ENCODE measurements around the gene GIPC1.
"Not testable (repeated sequence)": the region's sequence is repeated elsewhere in the genome, so short reads cannot be mapped to it uniquely, and the experiment has no call there.

GIPC1 gene

DNA sequence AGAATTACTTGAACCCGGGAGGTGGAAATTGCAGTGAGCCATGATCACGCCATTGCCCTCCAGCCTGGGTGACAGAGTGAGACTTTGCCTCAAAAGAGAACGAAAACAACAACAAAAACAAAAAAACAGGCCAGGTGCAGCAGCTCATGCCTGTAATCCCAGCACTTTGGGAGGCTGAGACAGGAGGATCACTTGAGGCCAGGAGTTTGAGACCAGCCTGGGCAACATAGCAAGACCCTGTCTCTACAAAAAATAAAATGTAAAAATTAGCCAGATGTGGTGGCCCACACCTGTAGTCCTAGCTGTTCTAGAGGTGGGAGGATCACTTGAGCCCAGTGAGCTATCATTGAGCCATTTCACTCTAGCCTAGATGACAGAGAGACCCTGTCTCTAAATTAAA is 43.6 kb downstream of the GIPC1 start:
- not testable (repeated sequence) for H3K4me3 ChIP-seq (ENCODE audit: low read length); H3K4me2 ChIP-seq (ENCODE audit: low read length); H3K9me3 ChIP-seq (replicated peaks; ENCODE audit: low read length); H3K4me1 ChIP-seq (ENCODE audit: control insufficient read depth, insufficient read depth, low read length); H3K27me3 ChIP-seq (ENCODE audit: control insufficient read depth, insufficient read depth, low read length); H3K9ac ChIP-seq (ENCODE audit: low read depth, low read length)
- peaks cover 37% of the 10 kb centered on the region for H3K36me3 ChIP-seq (ENCODE audit: insufficient read depth, low read length)

DNA sequence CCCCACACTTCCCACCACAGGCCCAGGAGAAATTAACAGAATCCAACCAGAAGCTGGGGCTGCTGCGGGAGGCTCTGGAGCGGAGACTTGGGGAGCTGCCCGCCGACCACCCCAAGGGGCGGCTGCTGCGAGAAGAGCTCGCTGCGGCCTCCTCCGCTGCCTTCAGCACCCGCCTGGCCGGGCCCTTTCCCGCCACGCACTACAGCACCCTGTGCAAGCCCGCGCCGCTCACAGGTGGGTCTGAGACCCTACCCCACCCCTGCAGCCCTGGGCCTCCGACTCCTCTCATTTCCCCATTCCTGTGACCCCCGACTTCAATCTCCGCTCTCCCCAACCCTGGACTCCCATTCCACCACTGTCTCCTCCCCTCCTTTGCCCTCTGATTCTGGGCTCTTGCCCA is 45.1 kb downstream of the GIPC1 start:
- no peaks in the 10 kb centered on the region for H3K9me3 ChIP-seq (replicated peaks; ENCODE audit: low read length)

DNA sequence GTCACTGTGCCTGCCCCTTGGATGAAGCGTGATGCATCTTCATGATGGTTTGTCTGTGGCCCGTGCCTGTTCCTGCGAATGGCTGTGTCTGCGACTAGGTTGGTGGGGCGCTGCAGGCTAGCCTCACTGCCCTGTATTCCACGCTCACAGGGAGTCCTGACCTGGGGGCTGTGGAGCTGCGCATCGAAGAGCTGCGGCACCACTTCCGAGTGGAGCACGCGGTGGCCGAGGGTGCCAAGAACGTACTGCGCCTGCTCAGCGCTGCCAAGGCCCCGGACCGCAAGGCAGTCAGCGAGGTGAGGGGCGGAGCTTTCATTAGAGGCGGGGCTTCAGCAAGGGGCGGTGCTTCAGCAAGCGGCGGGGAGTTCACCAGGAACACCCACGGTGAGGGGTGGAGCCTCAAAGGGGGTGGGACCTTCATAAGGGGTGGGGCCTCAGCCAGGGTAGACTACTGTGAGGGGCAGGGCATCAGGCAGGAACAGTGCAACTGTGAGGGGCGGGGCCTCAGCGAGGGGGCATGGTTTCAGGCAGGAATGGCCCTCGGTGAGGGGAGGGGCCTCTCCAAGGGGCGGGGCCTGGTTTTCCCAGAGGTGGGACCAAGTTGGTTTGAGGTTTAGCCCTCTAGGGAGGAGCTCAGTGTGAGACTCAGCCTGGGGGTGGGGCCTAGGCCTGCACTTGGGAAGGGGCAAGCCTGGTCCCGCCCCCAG is 45.6 kb downstream of the GIPC1 start:
- Histone ChIP-seq H3K9me3 (replicated peaks; ENCODE audit: low read length) (no peaks in the 10 kb centered on the region), H3K36me3 (ENCODE audit: insufficient read depth, low read length) (peaks cover 47% of the 10 kb centered on the region), H3K9ac (ENCODE audit: low read depth, low read length) (no peak overlapping the region), H3K4me3 (ENCODE audit: low read length) (no peak overlapping the region), H3K27me3 (ENCODE audit: control insufficient read depth, insufficient read depth, low read length) (no peaks in the 10 kb centered on the region), H3K4me2 (ENCODE audit: low read length) (no peak overlapping the region), H3K4me1 (ENCODE audit: control insufficient read depth, insufficient read depth, low read length) (no peaks in the 10 kb centered on the region)

More for the DNA sequence above, 45.1 kb downstream of the GIPC1 start:
- no peak overlapping the region for H3K9ac ChIP-seq (ENCODE audit: low read depth, low read length)
- no peak overlapping the region for H3K4me2 ChIP-seq (ENCODE audit: low read length)
- no peaks in the 10 kb centered on the region for H3K4me1 ChIP-seq (ENCODE audit: control insufficient read depth, insufficient read depth, low read length)
- no peak overlapping the region for H3K4me3 ChIP-seq (ENCODE audit: low read length)
- H3K27me3 ChIP-seq (ENCODE audit: control insufficient read depth, insufficient read depth, low read length) = no peaks in the 10 kb centered on the region
- H3K36me3 ChIP-seq (ENCODE audit: insufficient read depth, low read length) = peaks cover 47% of the 10 kb centered on the region

DNA sequence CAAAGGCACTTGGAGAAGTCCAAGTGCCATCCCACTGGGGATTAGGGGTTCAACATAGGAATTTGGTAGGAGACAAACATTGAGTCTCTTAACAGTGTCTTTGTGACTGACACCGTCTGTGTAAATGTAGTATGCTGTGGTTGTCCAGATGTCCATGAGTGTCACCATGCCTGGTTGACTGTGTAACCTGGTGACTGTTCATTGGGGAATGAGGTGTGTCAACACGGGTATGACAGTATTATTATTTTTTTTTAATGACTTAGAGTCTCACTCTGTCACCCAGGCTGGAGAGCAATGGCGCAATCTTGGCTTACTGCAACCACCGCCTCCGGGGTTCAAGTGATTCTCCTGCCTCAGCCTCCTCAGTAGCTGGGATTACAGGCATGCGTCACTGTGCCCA is 46.6 kb downstream of the GIPC1 start:
- Histone ChIP-seq H3K36me3 (ENCODE audit: insufficient read depth, low read length) (peaks cover 53% of the 10 kb centered on the region), H3K4me1 (ENCODE audit: control insufficient read depth, insufficient read depth, low read length) (no peaks in the 10 kb centered on the region), H3K27me3 (ENCODE audit: control insufficient read depth, insufficient read depth, low read length) (no peaks in the 10 kb centered on the region), H3K4me2 (ENCODE audit: low read length) (no peak overlapping the region), H3K9me3 (replicated peaks; ENCODE audit: low read length) (no peaks in the 10 kb centered on the region), H3K4me3 (ENCODE audit: low read length) (no peak overlapping the region), H3K9ac (ENCODE audit: low read depth, low read length) (no peak overlapping the region)

DNA sequence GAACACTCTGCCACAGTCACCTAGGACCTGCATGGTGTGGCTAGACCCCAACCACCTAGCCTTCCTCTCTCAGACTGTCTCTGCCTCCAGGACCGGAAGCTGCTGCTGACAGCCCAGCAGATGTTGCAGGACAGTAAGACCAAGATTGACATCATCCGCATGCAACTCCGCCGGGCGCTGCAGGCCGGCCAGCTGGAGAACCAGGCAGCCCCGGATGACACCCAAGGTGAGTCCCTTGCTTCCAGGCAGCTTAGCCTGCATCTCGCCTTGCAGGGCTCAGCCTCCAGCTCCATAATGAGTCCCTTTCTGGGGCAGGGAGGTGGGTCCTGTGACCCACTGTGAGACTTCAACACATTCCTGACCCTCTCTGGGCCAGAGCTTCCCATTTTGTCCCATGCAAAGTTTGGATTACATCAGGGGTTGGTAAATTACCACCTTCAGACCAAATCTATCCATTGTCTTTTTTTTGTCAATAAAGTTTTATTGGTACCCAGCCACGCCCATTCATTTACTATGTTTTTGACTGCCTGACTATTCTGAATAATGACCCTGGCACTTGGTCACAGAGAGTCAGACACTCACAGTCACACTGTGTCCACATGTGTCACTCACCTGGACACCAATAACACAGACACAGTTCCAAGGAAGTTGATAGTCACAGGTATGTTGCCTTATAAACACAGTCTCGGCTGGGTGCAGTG is 49.4 kb downstream of the GIPC1 start:
- H3K9ac ChIP-seq (ENCODE audit: low read depth, low read length) = no peak overlapping the region
- no peaks in the 10 kb centered on the region for H3K27me3 ChIP-seq (ENCODE audit: control insufficient read depth, insufficient read depth, low read length)
- H3K4me3 ChIP-seq (ENCODE audit: low read length) = no peak overlapping the region
- H3K36me3 ChIP-seq (ENCODE audit: insufficient read depth, low read length) = peaks cover 70% of the 10 kb centered on the region
- H3K4me2 ChIP-seq (ENCODE audit: low read length) = no peak overlapping the region
- H3K4me1 ChIP-seq (ENCODE audit: control insufficient read depth, insufficient read depth, low read length) = no peaks in the 10 kb centered on the region
- H3K9me3 ChIP-seq (replicated peaks; ENCODE audit: low read length) = no peaks in the 10 kb centered on the region

DNA sequence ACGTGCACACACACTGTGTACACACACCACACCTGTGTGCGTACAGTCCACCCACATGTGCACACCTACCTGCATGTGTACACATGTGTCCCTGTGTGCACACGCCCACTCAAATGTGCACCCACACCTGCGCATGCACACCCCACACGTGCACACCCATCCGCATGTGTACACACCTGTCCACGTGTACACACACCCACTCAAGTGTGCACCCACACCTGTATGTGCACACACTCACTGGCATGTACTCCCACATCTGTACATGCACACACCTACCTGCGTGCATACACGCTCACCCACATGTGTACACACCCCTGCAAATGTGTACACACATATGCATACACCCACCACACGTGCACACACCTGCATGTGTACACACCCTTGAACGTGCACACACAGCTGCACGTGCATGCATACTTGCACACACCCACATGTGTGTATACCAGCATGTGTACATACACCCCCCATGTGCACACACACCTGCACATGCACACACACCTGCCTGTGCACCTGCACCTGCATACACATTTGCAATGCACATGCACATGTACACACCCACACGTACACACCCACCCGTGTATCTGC is 52.2 kb downstream of the GIPC1 start:
- Histone ChIP-seq H3K4me2 (ENCODE audit: low read length) (no peak overlapping the region), H3K4me1 (ENCODE audit: control insufficient read depth, insufficient read depth, low read length) (peaks cover 5% of the 10 kb centered on the region), H3K4me3 (ENCODE audit: low read length) (no peak overlapping the region), H3K36me3 (ENCODE audit: insufficient read depth, low read length) (peaks cover 49% of the 10 kb centered on the region), H3K9ac (ENCODE audit: low read depth, low read length) (no peak overlapping the region), H3K9me3 (replicated peaks; ENCODE audit: low read length) (no peaks in the 10 kb centered on the region), H3K27me3 (ENCODE audit: control insufficient read depth, insufficient read depth, low read length) (no peaks in the 10 kb centered on the region)

DNA sequence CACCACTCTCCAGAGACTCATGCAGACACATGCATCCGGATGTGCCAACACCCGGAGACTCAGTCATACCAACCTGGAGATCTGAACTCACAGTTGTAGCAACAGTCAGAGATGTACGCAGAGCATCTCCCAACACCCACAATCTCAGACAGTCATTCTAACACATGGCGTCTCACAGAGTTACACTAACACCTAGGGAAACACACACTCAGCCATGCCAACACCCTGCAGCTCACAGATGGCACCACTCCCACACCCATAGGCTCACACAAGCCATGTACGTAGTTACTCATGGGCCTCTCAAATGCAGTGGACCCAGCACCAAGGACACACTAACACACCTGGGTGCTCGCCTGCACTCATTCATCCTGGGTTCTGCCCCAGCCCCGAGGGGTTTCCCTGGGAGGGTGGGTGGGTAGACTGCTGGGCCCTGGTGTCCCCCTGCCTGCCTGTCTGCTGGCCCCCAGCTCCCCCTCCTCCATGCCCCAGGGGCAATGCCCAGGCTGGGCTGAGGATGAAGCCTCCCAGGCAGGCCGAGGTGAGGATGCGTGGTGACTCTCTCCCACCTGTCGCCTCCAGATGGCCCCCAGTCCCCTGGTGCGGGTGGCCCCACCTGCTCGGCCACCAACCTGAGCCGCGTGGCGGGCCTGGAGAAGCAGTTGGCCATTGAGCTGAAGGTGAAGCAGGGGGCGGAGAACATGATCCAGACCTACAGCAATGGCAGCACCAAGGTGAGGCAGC is 52.9 kb downstream of the GIPC1 start:
- Histone ChIP-seq H3K9ac (ENCODE audit: low read depth, low read length) (no peak overlapping the region), H3K4me1 (ENCODE audit: control insufficient read depth, insufficient read depth, low read length) (peaks cover 5% of the 10 kb centered on the region), H3K27me3 (ENCODE audit: control insufficient read depth, insufficient read depth, low read length) (no peaks in the 10 kb centered on the region), H3K4me2 (ENCODE audit: low read length) (no peak overlapping the region), H3K36me3 (ENCODE audit: insufficient read depth, low read length) (peaks cover 43% of the 10 kb centered on the region), H3K9me3 (replicated peaks; ENCODE audit: low read length) (no peaks in the 10 kb centered on the region), H3K4me3 (ENCODE audit: low read length) (no peak overlapping the region)

DNA sequence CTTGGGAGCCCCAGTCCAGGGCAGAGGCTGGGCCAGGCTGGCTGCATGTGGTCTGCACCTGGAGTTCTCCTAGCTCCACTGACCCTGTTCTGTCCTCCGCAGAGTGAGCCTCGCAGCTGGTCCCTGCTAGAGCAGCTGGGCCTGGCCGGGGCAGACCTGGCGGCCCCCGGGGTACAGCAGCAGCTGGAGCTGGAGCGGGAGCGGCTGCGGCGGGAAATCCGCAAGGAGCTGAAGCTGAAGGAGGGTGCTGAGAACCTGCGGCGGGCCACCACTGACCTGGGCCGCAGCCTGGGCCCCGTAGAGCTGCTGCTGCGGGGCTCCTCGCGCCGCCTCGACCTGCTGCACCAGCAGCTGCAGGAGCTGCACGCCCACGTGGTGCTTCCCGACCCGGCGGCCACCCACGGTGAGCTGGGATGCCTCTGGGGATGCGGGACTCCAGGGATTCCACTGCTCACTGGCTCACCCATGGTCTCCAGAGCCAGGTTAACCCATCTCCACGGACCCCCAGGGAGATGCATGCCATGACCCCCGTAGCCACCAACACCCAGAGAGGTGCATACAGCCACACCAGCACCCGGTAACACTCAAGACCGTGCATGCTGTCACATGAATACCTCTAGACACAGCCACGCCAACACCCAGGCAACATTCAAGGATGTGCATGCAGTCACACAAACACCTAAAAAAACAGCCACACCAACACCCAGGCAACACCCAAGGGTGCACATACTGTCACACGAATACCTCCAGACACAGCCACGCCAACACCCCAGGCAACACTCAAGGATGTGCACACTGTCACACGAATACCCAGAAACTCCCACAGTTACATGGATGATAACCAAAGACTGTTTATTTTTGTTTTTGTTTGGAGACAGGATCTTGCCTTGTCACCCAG is 54.6 kb downstream of the GIPC1 start:
- Histone ChIP-seq H3K4me1 (ENCODE audit: control insufficient read depth, insufficient read depth, low read length) (peaks cover 5% of the 10 kb centered on the region), H3K36me3 (ENCODE audit: insufficient read depth, low read length) (peaks cover 39% of the 10 kb centered on the region), H3K9ac (ENCODE audit: low read depth, low read length) (no peak overlapping the region), H3K9me3 (replicated peaks; ENCODE audit: low read length) (no peaks in the 10 kb centered on the region), H3K4me2 (ENCODE audit: low read length) (no peak overlapping the region), H3K4me3 (ENCODE audit: low read length) (no peak overlapping the region), H3K27me3 (ENCODE audit: control insufficient read depth, insufficient read depth, low read length) (no peaks in the 10 kb centered on the region)

DNA sequence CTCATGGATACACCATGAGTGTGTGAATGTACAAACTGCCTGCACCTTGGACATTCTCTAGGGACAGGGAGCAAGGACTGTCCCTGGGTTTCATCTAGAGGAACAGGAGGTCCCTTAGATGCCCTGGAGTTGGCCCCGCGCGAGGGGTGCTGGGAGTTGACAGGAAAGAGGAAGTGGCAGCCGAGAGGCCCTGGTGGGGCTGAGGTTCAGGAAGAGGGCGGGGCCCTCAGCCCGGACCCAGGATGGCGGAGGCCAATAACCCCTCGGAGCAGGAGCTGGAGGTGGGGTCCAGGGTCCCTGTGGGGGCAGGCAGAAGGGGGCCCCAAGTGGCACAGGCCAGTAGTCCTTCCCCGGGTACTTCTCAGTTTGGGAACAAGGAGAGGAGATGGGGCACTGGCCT is 55.9 kb downstream of the GIPC1 start:
- Histone ChIP-seq H3K27me3 (ENCODE audit: control insufficient read depth, insufficient read depth, low read length) (no peaks in the 10 kb centered on the region), H3K36me3 (ENCODE audit: insufficient read depth, low read length) (peaks cover 35% of the 10 kb centered on the region), H3K4me3 (ENCODE audit: low read length) (no peak overlapping the region), H3K4me1 (ENCODE audit: control insufficient read depth, insufficient read depth, low read length) (peaks cover 10% of the 10 kb centered on the region), H3K9ac (ENCODE audit: low read depth, low read length) (no peak overlapping the region), H3K4me2 (ENCODE audit: low read length) (no peak overlapping the region), H3K9me3 (replicated peaks; ENCODE audit: low read length) (no peaks in the 10 kb centered on the region)

DNA sequence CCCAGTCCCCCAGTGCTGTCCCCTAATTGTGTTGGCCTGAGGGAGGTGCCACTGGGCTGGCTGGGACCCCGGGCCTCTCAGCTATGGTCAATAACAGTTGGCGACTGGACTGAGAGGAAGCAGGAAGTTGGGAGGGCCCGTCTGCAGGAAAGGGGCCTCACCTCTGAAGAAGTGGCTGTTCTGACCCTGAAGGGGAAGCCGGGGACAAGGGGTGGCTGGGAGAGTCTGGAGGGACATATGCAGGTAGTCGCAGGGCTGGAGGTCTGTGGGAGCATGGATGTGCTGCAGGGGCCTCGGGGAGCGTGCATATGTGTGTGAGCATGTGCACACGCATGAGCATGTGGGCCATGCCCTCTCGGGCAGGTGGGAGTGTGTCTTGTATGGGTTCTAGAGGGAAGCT is 56.9 kb downstream of the GIPC1 start:
- no peak overlapping the region for H3K4me3 ChIP-seq (ENCODE audit: low read length)
- peaks cover 20% of the 10 kb centered on the region for H3K4me1 ChIP-seq (ENCODE audit: control insufficient read depth, insufficient read depth, low read length)
- no peaks in the 10 kb centered on the region for H3K27me3 ChIP-seq (ENCODE audit: control insufficient read depth, insufficient read depth, low read length)
- H3K36me3 ChIP-seq (ENCODE audit: insufficient read depth, low read length) = peaks cover 25% of the 10 kb centered on the region
- no peak overlapping the region for H3K4me2 ChIP-seq (ENCODE audit: low read length)
- H3K9me3 ChIP-seq (replicated peaks; ENCODE audit: low read length) = no peaks in the 10 kb centered on the region
- no peak overlapping the region for H3K9ac ChIP-seq (ENCODE audit: low read depth, low read length)

All from skeletal muscle satellite cell (primary cell).